HG03342 (cell line): ENCODE data around the gene AMER3.

Experiments
- ATAC-seq: cut with Tn5 transposase; IDR thresholded peaks from one replicate; pipeline ENCODE4 v1.9.1; 2021; ENCODE audit warnings: mild to moderate bottlenecking, moderate library complexity; ENCODE audit not compliant: unreplicated experiment

Gene AMER3

DNA sequence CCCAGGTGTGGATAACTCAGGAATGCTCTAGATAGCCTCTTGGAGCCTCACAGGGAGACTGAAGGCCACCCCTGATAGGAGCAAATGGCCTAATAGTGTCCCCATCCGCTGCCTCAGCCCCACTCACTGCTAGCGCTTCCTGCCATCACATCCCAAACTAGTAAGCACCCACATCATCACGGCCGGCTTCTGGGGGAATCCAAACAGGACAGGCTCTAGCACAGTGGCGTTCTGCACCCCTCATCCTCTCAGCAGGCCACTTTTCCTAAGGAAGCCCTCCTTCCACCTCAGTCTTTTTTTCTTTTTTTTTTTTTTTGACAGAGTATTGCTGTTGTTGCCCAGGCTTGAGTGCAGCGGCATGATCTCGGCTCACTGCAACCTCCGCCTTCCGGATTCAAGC is 6.3 kb upstream of the AMER3 start:
- ATAC-seq = no peak

DNA sequence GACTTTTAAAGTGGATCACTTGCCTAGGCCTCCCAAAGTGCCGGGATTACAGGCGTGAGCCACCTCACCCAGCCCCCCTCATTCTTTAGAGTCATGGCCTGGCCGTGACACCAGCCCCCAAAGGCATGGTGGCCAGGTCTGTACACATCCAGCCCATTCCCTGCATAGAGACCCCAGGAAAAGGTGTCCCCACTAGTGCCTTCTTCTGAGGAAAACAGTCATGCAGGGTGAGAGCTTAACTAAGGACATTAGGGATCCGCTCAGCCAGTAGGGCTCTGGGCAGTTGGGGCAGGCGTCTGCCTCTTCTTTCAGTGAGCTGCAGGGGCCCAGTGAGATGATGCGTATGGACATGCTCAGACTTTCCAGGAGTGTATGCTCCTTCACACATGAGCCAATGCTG is 5.7 kb upstream of the AMER3 start:
- no peak for ATAC-seq

DNA sequence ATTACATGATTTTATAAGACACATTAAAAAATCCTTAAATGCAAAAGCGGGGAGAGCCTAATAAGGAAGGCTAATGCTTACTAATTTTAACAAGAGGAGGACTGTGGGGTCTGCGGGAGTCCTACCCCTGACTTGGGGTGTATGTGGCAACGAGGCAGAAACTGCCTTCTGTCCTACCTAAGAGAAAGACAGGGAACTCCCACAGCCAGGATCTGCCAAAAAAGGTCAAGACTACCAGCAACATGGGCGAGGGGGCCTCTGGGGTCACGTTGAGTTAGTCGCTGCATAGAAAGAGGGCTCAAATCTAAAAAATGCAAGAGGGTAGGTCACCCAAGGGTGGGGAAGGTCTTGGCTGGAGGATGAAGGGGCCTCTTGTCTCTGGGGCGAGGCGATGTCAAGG is 529 bp upstream of the AMER3 start:
- ATAC-seq = no peak

DNA sequence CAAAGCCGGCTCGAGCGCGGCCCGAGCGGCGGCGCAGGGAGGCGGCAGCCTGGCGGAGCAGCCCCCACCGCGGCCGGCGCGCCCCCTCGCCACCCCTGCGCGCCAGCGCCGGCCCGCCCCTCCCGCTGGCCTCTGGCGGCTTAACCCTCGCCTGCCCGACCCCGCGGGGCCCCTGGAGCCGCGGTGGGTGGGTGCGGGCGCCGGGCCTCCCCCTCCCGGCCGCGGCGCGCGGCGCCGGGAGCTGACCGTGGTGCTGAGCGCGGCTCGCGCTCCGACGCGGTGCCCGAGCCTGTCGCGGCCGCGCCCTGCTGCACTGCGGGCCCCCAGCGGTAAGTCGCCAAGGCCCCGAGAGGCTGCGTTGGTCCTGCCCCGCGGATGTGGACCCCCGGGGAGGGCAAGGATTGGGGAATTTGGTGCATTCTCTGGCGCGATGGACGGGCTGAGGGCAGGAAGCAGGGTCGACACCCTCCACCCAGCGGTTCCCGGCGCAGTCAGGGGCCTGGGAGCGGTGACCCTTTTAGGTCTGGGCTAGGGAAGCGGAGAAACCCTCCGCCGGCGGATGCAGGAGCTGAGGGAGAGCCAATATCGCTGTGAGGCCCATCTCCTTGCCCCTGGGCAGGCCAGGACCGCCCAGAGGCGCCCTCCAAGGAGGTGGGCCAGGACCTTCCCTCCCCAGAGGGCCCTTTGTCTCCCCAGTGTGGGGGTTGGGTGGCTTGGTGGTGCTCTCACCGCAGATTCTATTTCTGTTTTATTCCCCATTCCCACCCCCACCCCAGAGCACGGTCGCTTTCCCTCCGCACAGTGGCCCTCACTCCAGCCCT is 923 bp downstream of the AMER3 start:
- no peak for ATAC-seq

DNA sequence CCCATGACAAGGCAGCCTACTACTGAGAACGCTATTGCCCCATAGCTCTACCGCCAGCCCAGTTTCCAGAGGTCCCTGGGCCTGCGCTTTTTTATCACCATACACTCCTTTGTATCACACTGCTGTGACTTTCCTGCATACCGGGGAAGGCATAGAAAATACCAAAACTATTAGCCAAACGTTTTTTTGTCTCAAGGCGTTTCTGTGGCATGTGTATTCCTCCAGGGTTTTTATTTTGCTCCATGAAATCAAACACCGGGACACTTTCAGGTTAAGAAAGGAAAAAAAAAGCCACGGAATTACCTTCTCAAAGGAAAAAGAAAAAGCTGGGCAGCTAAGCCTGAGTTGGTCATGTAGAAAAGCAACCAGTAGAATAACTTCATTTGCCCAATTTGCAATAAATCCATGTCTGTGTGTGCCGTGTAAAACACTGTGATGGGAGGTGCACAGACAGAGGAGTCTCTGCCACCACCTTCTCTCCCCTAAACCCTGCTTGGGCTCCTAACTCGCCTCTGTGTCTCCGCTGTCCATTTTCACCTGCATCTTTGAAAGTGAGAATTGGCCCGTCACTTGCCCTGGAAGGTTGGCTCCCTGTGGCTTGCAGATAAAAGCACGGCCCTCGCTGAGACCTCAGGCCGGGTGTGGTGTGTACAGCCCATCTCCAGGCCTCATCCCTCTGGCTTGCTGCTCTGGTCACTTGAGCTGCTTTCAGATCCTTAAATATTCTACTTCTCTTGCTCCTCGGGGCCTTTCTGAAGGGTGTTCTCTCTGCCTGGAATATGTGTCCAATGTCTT is 1.7 kb downstream of the AMER3 start:
- ATAC-seq = no peak

DNA sequence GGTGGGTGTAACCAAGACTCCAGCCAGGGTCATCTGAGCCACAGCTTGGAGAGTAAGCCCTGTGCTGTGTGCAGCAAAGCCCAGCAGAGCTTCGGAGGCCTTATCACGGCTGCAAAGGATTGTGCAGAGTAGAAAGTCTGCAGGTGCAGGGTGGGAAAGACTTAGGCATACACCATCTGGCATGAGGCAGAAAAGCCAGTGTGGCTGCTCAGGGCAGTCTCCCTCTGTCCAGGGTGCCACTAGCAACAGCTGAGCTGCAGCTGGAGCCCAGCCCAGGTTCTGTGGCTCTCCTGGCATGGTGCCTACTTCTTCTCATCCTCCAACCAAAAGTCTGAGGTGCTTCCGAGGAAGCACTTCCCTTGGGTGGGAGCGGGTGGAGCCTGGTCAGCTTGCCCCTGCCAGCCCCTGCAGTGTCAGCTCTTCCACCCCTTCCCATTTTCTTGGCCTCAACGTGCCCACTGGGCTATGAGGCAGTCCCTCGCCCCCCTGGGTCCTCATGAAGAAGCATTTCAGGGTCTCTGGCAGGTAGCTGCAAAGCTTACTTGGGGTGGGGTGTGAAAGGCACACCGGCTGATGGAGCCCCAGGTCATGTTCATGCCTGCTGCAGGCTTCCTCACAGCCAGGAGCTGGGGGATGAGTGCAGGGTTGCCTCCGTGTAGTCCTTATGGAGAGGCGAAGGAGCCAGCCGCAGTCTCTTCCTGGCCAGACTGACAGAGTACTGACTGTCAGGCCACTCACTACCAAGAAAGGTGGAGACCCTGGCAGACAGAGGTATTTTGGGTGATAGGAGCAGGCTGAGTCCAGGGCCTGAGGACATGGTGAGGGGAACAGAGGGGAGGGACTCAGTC is 4.8 kb downstream of the AMER3 start:
- ATAC-seq = no peak

DNA sequence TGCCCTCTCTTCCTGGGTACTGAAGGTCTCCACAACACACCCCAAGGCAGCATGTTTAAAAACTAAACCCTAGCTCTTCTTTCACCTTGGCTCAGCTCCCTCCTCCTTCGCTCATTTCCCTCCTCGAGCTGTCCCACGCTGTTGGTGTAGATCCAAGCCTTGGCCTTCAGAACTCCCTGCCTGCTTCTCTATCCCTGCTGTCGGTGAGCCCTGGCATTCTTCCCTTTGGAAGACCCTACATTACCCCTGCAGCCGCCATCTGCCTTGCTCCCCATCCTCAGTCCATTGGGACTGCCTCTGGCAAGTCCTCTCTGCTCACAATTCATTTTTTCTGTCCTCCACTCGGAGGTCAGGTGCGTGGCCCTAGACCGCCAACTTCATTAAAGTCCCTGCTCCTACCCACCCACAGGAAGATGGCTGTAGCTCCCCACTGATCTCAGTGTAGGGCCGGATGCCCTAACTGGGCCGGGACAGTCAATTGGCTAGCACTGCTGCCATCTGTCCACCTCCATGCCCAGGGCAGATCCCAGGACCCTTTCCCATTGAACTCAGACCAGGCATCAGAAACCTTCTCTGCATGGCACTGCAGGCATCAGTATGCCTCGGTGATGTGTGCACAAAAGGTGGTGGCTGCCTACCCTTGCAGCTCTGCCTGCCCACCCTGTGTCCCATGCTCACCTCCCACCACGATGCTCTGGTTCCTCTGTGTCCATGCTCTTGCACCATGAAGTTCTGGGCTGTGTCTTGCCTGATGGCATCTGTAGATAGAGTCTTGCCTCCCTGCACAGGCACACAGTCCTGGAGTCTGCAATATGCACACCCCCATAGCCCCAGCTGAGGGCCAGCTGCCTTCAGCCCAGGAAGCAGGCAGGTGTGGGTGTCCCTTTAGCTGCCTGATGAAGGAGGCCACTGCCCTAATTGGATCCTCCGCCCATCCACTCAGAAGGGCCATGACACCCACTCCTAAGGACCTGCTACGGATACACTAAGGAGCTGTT is 5.7 kb downstream of the AMER3 start:
- no peak for ATAC-seq

DNA sequence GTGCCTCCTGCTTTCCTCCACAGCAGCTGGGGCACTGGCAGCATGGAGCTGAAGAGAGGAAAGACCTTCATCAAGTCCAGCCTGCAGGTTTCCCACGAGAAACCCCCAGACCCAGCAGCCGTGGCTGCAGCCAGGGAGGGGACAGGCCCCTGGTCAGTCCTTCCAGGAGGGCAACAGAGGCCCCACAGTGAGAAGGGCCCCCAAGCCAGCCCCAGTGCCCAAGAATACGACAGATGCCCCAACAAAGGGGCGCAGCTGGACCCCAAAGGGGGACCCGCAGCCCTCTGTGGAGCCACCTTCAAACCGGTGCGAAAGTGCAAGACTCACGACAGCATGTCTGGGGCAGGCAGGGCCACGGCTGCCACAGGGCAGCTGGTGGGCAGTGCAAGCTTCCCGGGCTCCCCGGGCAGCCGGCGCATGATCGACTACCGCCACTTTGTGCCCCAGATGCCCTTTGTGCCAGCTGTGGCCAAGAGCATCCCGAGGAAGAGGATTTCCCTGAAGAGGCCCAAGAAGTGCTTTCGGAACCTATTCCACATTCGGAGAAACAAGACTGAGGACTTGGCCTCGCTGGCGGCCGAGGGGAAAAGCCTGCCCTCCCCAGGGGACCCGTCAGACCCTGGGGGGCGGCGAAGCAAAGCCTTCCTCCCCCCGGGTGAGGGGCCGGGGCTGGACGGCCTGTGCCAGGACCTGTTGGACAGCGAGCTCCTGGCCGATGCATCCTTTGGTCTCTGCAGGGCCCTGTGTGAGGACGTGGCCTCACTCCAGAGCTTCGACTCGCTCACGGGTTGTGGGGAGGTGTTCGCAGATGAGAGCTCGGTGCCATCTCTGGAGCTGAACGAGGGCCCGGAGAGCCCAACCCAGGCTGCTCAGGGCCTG is 6.9 kb downstream of the AMER3 start:
- no peak for ATAC-seq

DNA sequence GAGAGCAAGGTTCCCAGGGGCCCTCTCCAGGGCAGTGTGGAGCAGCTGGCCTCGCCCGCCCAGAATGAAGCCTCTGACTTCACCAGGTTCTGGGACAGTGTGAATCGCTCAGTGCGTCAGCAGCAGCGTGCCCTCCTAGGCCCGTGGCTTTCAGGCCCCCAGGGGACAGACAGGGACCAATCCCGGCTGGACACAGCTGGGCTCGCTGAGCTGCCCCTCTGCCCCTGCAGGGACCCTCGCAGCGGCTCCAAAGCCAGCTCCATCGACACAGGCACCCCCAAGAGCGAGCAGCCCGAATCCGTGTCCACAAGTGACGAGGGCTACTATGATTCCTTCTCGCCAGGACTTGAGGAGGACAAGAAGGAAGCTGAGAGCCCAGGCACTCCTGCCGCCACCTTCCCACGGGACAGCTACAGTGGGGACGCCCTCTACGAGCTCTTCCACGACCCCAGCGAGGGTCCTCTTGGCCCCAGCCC is 7.6 kb downstream of the AMER3 start:
- ATAC-seq = no peak

DNA sequence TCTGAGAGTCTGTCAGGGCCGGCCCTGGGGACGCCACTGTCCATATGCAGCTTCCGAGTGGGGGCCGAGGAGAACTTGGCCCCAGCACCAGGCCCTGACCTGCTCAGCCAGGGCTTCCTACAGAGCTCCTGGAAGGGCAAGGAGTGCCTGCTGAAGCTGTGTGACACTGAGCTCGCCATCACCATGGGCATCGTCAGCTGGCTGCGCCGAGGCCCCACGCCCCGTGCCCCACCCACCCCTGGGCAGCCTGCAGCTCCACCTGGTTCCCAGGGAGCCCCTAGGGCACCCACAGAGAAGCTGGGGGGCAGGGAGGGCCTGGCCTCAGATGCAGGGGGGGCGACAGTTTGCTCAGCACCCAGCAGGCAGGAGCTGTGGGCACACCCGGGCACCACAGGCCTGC is 8.1 kb downstream of the AMER3 start:
- no peak for ATAC-seq

DNA sequence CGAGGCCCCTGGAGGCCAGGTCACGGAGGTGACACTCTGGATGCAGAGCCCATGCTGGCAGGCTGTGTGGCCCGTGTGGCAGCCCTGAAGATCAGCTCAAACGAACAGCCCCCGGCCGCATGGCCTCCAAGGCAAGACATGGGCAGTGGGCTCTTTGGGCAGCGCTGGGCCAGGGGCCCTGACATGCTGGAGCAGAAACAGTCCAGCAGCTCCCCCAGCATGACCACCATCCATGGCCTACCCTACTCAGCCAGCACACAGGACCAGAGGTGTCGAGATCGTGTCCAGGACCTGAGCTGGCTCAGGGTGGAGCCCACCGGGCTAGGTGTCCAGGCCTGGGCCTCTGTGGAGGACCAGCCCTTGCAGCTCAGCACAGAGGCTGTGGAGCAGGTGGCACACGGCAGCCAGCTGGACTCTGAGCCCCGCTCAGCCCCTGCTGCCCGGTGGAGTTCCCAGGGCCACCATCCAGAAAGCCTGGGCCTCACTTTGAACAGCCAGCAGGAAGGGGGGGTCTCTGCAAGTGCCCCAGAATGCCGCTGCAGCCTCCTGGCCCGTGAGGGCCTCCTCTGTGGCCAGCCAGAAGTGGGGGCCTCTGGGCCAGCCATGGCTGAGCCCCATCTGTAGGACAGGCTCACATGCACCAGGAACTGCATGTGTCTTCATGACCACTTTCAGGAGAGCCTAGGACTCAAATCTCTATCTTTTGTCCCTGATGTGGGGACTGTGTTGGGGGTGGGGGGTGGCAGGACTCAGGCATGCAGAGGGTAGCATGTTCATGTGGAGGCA is 8.9 kb downstream of the AMER3 start:
- ATAC-seq = no peak

DNA sequence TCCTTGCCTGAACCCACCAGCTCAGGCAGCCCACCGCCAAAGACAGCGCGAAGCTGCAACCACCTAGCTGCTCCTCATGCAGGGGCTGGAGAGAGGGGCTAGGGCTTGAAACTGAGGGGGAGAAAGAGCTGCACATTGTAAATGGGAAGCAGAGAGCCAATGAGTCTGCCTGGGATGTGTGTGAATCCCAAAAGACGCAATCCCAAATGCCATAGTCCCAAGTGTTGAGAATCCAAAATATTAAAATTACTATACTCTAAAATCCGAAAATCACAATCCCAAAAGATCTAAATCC is 9.4 kb downstream of the AMER3 start:
- no peak for ATAC-seq

DNA sequence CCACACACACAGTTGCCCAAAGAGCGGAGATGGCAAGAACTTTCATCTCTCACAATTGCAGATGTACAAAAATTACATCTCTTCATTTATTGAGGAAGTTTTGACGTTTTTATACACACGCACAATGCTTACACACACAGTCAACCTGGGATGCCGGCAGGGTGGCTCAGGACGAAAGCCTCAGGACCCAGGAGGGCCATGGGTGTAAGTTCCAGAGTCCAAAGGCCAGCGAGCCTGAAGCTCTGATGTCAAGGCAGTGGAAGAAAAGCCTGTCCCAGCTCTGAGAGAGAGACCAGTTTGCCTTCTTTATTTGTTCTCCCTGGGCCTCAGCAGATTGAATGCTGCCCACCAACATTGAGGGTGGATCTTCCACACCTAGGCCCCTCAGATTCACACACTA is 10.1 kb downstream of the AMER3 start:
- no peak for ATAC-seq

DNA sequence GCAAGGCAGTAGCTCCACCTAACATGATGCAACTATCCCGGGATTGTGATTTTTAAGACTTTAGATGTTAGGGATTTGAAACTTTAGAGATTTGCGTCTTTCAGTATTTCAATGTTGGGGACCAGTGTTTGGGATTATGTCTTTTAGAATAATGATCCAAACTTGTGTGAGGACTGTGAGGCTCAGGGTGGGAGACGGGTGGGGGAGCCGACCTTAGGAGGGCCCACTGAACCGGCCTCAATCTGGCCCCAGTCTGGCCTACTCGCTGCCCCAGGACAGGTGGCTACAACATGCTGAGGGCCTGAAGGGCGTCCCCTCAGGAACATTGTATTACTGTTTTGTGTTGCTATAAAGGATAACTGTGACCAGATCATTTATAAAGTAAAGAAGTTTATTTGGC is 10.7 kb downstream of the AMER3 start:
- ATAC-seq = no peak

DNA sequence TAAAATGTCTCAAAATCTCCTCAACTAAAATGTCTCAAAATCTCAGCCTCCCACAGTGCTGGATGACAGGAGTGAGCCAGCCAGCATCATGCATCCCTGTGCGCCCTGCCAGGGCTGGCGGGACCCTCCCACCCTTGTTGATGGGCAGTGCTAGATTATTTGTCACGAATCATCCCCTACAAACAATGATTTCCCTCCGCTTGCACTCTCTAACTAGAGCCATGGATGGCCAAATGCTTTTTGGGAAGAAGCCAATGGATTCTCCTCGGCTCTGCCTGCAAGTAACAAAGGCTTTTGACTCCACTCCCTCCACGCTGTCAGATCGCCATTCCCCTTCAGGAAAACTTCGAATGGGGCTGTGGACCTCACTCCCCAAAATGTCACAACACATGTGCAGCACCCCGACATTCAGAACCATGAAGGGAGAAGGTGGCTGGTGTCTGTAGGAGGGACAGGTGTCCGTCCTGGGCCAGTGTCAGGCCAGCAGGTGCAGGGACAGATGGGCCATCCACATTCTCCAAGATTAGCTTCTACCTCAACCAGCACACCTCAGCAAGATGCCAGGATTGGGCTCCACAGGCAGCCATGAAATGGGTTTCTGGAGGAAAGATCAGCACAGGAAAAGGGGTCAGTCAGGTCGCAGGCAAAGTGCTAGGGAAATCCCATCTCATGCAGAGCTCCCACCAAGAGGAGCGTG is 11.5 kb downstream of the AMER3 start:
- no peak for ATAC-seq

DNA sequence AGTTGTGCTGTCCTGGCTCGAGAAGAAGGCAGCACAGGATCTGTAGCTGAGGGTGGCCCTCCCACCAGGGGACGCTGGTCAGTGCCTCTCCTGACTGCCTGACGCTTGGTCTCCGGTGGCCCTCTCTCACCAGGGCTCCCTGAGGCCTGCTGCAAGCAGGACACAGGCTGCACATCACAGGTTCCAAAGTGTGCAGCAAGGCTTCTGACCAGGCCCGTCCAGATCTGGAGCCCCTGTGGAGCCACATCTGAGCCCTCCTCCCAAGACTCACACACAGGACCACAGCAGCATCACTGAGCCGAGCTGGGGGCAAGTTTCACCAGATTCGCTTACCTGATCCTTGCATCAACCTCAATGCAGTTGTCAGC is 12.1 kb downstream of the AMER3 start:
- ATAC-seq = no peak

DNA sequence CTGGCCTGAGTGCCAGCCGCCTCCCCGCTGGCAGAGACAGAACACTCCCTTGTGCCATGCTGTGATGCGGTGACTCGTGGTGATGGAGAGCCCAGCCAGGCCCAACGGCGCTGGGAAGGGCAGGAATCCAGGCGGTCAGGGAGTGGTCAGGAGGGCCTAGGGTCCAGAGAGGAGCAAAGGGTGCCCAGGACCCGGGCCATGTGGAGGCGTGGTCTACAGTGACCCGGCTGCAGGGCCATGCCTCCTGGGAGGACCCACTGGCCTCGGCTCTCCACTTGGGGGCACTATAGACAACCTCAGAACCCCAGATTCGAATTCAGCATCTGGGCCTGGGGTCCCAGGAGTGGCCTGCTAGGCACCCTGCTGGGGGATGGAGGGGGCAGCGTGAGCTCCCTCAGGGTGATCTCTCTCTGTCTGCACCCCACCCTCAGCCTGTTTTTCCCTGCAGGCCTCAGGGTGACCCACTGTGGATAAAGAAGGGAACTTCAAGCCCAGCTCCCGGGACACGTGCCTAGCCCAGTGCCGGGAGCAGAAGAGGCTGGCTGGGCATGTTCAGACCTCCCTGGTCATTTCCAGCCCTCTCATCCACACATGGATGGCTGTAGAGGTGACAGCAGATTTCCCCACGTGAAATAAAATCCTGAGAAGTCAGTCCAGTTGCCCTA is 13.0 kb downstream of the AMER3 start:
- ATAC-seq = no peak
